Gastrocnemius medialis (tissue), 4 donors: ENCODE data around the gene ENDOU. TPM values are rescaled to one million over a fixed set of nuclear protein-coding genes. Genes with fewer than 3 reads are reported as not detected.
A peak's percentile ranks its signal among the peaks of the same experiment; 100 is the strongest.

Experiments used
- ATAC-seq, 2 donors: fragments of 150-250 bp; one replicate each; pipeline ENCODE4 v1.9.1; 2016
- DNase-seq, 2 donors: peaks; one replicate each; pipeline ENCODE4 v3.0.0-alpha.2; 2019
- H3K27ac ChIP-seq, 4 donors: fragments of 200-600 bp; sonication (generic); 1 replicate in 1 of 4; 2 replicates in 3 of 4; pipeline ENCODE4 v1.5.1; 2016 to 2018; ENCODE audit warnings: mild to moderate bottlenecking in 2 of 4, moderate library complexity in 1 of 4
- H3K27me3 ChIP-seq, 3 donors: fragments of 200-600 bp; sonication (generic) in 2 of 3; 1 replicate in 1 of 3; 2 replicates in 2 of 3; pipeline versions ENCODE4 v1.5.1 to v1.6.0; 2016 to 2019; ENCODE audit warnings: mild to moderate bottlenecking in 1 of 3, moderate library complexity in 1 of 3
- H3K36me3 ChIP-seq, 2 donors: fragments of 200-600 bp; sonication (generic) in 1 of 2; one replicate each; pipeline ENCODE4 v1.5.1; 2017 to 2018
- H3K4me1 ChIP-seq, 2 donors: fragments of 200-600 bp; sonication (generic) in 1 of 2; one replicate each; pipeline ENCODE4 v1.5.1; 2016 to 2017; ENCODE audit warnings: mild to moderate bottlenecking in 2 of 2
- H3K4me3 ChIP-seq, 4 donors: fragments of 200-600 bp; sonication (generic) in 3 of 4; 1 replicate in 1 of 4; 2 replicates in 3 of 4; pipeline ENCODE4 v1.5.1; 2016 to 2019; ENCODE audit warnings: mild to moderate bottlenecking in 2 of 4
- H3K9me3 ChIP-seq, 3 donors: fragments of 200-600 bp; sonication (generic) in 2 of 3; 1 replicate in 1 of 3; 2 replicates in 2 of 3; pipeline ENCODE4 v1.5.1; 2016 to 2019
- POLR2A ChIP-seq, 2 donors: fragments of 450-650 bp; IDR thresholded peaks; one replicate each; pipeline ENCODE4 v1.6.1; 2017; ENCODE audit warnings: antibody characterized with exemption in 2 of 2, mild to moderate bottlenecking in 2 of 2, moderate library complexity in 2 of 2
- in situ Hi-C, 4 donors: fragments of 200-750 bp; cut with MboI; loops; one replicate each; pipeline versions ENCODE4 v1.15.0 to v1.8.0; 2017; ENCODE audit warnings: low sequenced_read_pairs in 4 of 4
- intact Hi-C: fragments of 100-400 bp; cut with DNase I; formaldehyde crosslinking; loops from one replicate; pipeline ENCODE4 v1.15.1; 2023; ENCODE audit warnings: low total_unique reads
- total RNA-seq, 4 donors: library from RNA; depleted of rRNA; stranded (reverse); fragments of >200 nt; gene quantifications; one replicate each; pipeline versions ENCODE4 v1.1.0 to v1.2.3, GENCODE V29; 2016
- TF ChIP-seq, protein P1 (sequence below), 5 experiments: fragments of 450-650 bp in 3 of 5; fragments of 200-600 bp in 2 of 5; sonication (generic) in 2 of 5; IDR thresholded peaks in 4 of 5; conservative IDR thresholded peaks in 1 of 5; 1 replicate in 4 of 5; 2 replicates in 1 of 5; pipeline ENCODE4 v1.5.1; 2016 to 2019; ENCODE audit warnings: antibody characterized with exemption in 5 of 5, mild to moderate bottlenecking in 3 of 5, moderate library complexity in 3 of 5

The ENDOU gene
- total RNA-seq, 4 donors from 2014 or later: 0.16 TPM; not detected in 3

DNA sequence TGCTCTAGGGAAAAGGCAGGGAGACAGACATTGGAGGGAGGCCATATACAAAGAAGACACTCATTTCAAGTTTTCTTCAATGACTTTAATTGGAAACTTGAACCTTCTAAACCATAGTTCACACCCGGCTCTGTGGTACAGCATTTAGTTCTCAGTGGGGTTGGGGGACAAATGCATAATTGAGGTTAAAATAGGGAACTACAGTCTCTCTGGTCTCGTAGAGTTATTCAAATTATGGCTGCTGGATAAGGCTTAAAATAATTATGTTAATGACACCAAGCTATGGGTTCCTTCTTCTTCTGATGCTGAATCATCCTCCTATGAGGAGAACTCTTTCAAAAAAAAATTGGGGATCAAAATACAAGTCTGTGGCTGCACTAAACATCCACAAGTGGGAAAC is 15.6 kb downstream of the ENDOU start:
- in situ Hi-C loops: loop anchor here (5.0 to 10.0 kb wide), 4 partner anchors 65 to 128 kb away; partner anchors contain the start of gene SLC48A1 (in 2 of the 4)
- Histone ChIP-seq H3K36me3 (no peaks in the 10 kb centered on the region), H3K9me3 (no peaks in the 10 kb centered on the region), H3K27ac (no peak overlapping the region), H3K27me3 (no peaks in the 10 kb centered on the region), H3K4me3 (no peak overlapping the region), H3K4me1 (peaks cover 12 to 18% of the 10 kb centered on the region in 2 donors)
- intact Hi-C loops: loop anchor here (5.0 to 10.0 kb wide), 3 partner anchors 398 to 675 kb away; partner anchors contain the start of gene SENP1
- ATAC-seq (no peak), DNase-seq (no peak)
- TF ChIP-seq, protein P1, sequence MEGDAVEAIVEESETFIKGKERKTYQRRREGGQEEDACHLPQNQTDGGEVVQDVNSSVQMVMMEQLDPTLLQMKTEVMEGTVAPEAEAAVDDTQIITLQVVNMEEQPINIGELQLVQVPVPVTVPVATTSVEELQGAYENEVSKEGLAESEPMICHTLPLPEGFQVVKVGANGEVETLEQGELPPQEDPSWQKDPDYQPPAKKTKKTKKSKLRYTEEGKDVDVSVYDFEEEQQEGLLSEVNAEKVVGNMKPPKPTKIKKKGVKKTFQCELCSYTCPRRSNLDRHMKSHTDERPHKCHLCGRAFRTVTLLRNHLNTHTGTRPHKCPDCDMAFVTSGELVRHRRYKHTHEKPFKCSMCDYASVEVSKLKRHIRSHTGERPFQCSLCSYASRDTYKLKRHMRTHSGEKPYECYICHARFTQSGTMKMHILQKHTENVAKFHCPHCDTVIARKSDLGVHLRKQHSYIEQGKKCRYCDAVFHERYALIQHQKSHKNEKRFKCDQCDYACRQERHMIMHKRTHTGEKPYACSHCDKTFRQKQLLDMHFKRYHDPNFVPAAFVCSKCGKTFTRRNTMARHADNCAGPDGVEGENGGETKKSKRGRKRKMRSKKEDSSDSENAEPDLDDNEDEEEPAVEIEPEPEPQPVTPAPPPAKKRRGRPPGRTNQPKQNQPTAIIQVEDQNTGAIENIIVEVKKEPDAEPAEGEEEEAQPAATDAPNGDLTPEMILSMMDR (IDR thresholded peaks at IDR 0.05 in 4 of 5, conservative IDR thresholded peaks at IDR 0.05 in 1 of 5): no peak
- no peak for TF ChIP-seq POLR2A (IDR thresholded peaks at IDR 0.05)

DNA sequence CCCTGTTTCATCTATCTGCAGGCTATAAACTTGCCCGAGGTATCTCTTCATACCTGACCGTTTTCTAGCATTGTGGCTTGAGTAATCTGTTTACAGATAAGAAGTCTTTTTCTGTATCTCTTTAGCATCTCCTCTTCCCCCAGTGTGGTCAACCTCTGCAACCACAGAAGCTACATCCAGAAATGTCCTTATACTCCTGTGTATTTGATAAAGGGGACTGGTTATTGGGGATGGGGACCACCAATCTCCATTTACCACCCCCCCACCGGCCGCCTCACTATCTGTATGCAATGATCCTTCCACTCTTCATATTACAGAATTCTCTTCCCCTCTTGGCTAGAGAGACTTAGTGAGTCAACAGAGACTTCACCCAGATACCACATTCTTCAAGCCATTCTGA is 16.1 kb downstream of the ENDOU start:
- DNase-seq (no peak), ATAC-seq (no peak)
- Histone ChIP-seq H3K27ac (no peak overlapping the region), H3K9me3 (no peaks in the 10 kb centered on the region), H3K36me3 (no peaks in the 10 kb centered on the region), H3K4me3 (no peak overlapping the region), H3K4me1 (peaks cover 9 to 18% of the 10 kb centered on the region in 2 donors), H3K27me3 (no peaks in the 10 kb centered on the region)
- intact Hi-C loops: loop anchor here (5.0 to 10.0 kb wide), 2 partner anchors 398 to 674 kb away; partner anchors contain the start of gene SENP1
- no peak for TF ChIP-seq POLR2A (IDR thresholded peaks at IDR 0.05)
- TF ChIP-seq, protein P1 (IDR thresholded peaks at IDR 0.05 in 4 of 5, conservative IDR thresholded peaks at IDR 0.05 in 1 of 5): no peak
- in situ Hi-C loops: no loop called here

DNA sequence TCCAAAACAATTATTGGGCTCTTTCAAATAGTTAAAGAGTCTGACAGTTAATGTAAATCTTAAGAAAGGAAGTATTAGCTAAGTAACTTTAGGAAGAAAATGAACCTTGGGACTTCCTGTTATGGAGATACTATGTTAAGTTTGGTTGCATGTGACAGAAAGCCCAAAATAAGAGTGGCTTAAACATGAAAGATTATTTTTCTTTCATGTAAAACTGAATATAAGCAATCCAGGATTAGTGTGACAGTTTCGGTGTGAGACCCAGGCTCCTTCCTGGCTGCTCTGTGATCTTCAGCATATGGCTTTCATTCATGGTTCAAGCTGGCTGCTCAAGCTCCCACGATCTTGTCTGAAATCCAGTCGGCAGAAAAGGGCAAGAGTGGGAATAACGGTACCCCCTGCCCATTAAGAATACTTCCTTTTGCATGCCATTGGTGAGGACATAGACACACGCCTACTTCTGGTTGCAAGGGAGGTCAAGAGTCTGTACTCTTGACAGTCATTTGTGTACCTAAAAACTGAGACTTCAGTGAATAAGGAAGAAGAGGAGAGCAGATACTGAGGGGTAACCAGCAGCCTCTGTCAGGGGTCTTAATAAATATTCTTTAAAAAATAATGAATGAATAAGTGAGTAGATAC is 17.3 kb downstream of the ENDOU start:
- H3K4me1 ChIP-seq: peaks cover 9 to 18% of the 10 kb centered on the region in 2 donors
- in situ Hi-C loops: no loop called here

DNA sequence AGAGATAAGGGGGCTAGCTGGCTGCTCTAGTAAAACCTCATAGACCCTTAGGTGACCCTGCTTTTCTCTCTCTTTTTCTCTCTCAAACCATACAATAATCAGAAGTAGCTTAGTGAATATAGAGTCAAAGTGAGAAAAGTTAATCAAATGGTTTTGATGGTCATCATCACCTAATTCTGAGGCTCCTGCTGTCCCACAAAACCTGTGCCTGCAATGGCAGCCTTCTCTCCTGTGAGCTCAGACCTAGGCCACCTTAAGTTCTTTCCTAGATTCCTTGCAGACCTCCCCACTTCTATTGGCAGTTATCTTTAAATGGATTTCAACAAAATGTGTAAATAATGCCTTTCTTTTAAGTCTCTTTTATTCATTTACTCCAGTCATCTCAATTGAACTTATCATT is 17.9 kb downstream of the ENDOU start:
- DNase-seq (no peak), ATAC-seq (no peak)
- Histone ChIP-seq H3K4me1 (peaks cover 9 to 18% of the 10 kb centered on the region in 2 donors), H3K9me3 (no peaks in the 10 kb centered on the region), H3K27ac (no peak overlapping the region), H3K4me3 (peak overlapping the region in 1 of 4 donors; percentile 84), H3K36me3 (no peaks in the 10 kb centered on the region), H3K27me3 (no peaks in the 10 kb centered on the region)
- in situ Hi-C loops (no loop called here), intact Hi-C loops (loop anchor here (5.0 to 10.0 kb wide), 2 partner anchors 400 to 673 kb away; partner anchors contain the start of gene SENP1)
- no peak for TF ChIP-seq POLR2A (IDR thresholded peaks at IDR 0.05)
- TF ChIP-seq, protein P1 (IDR thresholded peaks at IDR 0.05 in 4 of 5, conservative IDR thresholded peaks at IDR 0.05 in 1 of 5): no peak

More for the DNA sequence above, 17.3 kb downstream of the ENDOU start:
- intact Hi-C loops: loop anchor here (5.0 to 10.0 kb wide), 2 partner anchors 399 to 673 kb away; partner anchors contain the start of gene SENP1
- Histone ChIP-seq H3K9me3 (no peaks in the 10 kb centered on the region), H3K27me3 (no peaks in the 10 kb centered on the region), H3K36me3 (no peaks in the 10 kb centered on the region), H3K27ac (no peak overlapping the region), H3K4me3 (no peak overlapping the region)
- ATAC-seq: no peak
- TF ChIP-seq POLR2A (IDR thresholded peaks at IDR 0.05): no peak
- TF ChIP-seq, protein P1 (IDR thresholded peaks at IDR 0.05 in 4 of 5, conservative IDR thresholded peaks at IDR 0.05 in 1 of 5): no peak
- no peak for DNase-seq
